ENCODE results near the gene NLRP13. TPM values are rescaled to one million over a fixed set of nuclear protein-coding genes. Genes with fewer than 3 reads are reported as not detected.

Gene NLRP13
- total RNA-seq, 1 experiment from 2014 or later, result not detected

DNA sequence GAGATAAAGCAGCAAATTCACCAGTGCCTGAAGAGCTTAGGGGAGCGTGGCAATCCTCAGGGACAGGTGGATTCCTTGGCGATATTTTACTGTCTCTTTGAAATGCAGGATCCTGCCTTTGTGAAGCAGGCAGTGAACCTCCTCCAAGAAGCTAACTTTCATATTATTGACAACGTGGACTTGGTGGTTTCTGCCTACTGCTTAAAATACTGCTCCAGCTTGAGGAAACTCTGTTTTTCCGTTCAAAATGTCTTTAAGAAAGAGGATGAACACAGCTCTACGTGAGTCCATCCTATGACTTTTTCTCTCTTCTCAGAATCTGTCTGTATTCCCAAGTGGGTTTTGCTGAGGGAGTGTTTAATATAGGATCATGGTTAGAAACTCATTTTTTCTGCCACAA is 73.2 kb downstream of the NLRP13 start:
- peaks cover 8% of the 10 kb centered on the region for H3K27me3 ChIP-seq (ENCODE audit: control insufficient read depth, insufficient read depth, low read length)
- no TSS peak for BruUV-seq (replicated peaks)
- H3K9me3 ChIP-seq (ENCODE audit: control insufficient read depth, insufficient read depth, low read depth, low read length), result no peaks in the 10 kb centered on the region
- TF ChIP-seq SIN3A (IDR thresholded peaks at IDR 0.05; ENCODE audit: borderline replicate concordance, insufficient read depth, low read depth, low read length) (no peak), POLR2AphosphoS5 (IDR thresholded peaks at IDR 0.05; ENCODE audit: low read depth, low read length) (no peak), TCF7L2 (IDR thresholded peaks at IDR 0.05; ENCODE audit: low read depth, low read length) (no peak)
- TF ChIP-seq, protein P1, sequence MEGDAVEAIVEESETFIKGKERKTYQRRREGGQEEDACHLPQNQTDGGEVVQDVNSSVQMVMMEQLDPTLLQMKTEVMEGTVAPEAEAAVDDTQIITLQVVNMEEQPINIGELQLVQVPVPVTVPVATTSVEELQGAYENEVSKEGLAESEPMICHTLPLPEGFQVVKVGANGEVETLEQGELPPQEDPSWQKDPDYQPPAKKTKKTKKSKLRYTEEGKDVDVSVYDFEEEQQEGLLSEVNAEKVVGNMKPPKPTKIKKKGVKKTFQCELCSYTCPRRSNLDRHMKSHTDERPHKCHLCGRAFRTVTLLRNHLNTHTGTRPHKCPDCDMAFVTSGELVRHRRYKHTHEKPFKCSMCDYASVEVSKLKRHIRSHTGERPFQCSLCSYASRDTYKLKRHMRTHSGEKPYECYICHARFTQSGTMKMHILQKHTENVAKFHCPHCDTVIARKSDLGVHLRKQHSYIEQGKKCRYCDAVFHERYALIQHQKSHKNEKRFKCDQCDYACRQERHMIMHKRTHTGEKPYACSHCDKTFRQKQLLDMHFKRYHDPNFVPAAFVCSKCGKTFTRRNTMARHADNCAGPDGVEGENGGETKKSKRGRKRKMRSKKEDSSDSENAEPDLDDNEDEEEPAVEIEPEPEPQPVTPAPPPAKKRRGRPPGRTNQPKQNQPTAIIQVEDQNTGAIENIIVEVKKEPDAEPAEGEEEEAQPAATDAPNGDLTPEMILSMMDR (IDR thresholded peaks at IDR 0.05), result no peak
- TF ChIP-seq, protein P2, sequence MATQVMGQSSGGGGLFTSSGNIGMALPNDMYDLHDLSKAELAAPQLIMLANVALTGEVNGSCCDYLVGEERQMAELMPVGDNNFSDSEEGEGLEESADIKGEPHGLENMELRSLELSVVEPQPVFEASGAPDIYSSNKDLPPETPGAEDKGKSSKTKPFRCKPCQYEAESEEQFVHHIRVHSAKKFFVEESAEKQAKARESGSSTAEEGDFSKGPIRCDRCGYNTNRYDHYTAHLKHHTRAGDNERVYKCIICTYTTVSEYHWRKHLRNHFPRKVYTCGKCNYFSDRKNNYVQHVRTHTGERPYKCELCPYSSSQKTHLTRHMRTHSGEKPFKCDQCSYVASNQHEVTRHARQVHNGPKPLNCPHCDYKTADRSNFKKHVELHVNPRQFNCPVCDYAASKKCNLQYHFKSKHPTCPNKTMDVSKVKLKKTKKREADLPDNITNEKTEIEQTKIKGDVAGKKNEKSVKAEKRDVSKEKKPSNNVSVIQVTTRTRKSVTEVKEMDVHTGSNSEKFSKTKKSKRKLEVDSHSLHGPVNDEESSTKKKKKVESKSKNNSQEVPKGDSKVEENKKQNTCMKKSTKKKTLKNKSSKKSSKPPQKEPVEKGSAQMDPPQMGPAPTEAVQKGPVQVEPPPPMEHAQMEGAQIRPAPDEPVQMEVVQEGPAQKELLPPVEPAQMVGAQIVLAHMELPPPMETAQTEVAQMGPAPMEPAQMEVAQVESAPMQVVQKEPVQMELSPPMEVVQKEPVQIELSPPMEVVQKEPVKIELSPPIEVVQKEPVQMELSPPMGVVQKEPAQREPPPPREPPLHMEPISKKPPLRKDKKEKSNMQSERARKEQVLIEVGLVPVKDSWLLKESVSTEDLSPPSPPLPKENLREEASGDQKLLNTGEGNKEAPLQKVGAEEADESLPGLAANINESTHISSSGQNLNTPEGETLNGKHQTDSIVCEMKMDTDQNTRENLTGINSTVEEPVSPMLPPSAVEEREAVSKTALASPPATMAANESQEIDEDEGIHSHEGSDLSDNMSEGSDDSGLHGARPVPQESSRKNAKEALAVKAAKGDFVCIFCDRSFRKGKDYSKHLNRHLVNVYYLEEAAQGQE (IDR thresholded peaks at IDR 0.05; ENCODE audit: insufficient read depth in 1 of 2, low read depth in 2 of 2, low read length in 1 of 2), result no peak
- ChIA-PET CTCF (no interaction called here), POLR2A (no interaction called here)
- H3K4me1 ChIP-seq (ENCODE audit: control insufficient read depth, insufficient read depth, low read length), result no peaks in the 10 kb centered on the region
- in situ Hi-C loops (cut with HindIII; ENCODE audit: low pct_unique_long_range_greater_than_20kb, low sequenced_read_pairs) (no loop called here), intact Hi-C loops (cut with micrococcal nuclease; ENCODE audit: unreplicated experiment) (no loop called here)
- no peak overlapping the region for H3K4me3 ChIP-seq (ENCODE audit: low read depth in 2 of 2, low read length in 2 of 2)
- DNase-seq (ENCODE audit: low read depth, low spot score), result no peak
- no peak for ATAC-seq
- no peaks in the 10 kb centered on the region for H3K36me3 ChIP-seq (ENCODE audit: control insufficient read depth, insufficient read depth, low read length)
- no peak overlapping the region for H3K27ac ChIP-seq (ENCODE audit: low read length)

DNA sequence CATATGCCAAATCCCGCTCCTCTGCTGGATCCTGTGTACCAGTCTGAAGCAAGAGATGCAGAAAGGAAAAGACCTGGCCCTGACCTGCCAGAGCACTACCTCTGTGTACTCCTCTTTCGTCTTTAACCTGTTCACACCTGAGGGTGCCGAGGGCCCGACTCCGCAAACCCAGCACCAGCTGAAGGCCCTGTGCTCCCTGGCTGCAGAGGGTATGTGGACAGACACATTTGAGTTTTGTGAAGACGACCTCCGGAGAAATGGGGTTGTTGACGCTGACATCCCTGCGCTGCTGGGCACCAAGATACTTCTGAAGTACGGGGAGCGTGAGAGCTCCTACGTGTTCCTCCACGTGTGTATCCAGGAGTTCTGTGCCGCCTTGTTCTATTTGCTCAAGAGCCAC is 73.7 kb downstream of the NLRP13 start:
- no peak for ATAC-seq
- Histone ChIP-seq H3K27ac (ENCODE audit: low read length) (no peak overlapping the region), H3K4me1 (ENCODE audit: control insufficient read depth, insufficient read depth, low read length) (no peaks in the 10 kb centered on the region), H3K27me3 (ENCODE audit: control insufficient read depth, insufficient read depth, low read length) (peaks cover 8% of the 10 kb centered on the region), H3K9me3 (ENCODE audit: control insufficient read depth, insufficient read depth, low read depth, low read length) (no peaks in the 10 kb centered on the region), H3K4me3 (ENCODE audit: low read depth in 2 of 2, low read length in 2 of 2) (no peak overlapping the region), H3K36me3 (ENCODE audit: control insufficient read depth, insufficient read depth, low read length) (no peaks in the 10 kb centered on the region)
- ChIA-PET CTCF (no interaction called here), POLR2A (no interaction called here)
- intact Hi-C loops (cut with micrococcal nuclease; ENCODE audit: unreplicated experiment), result no loop called here
- no TSS peak for BruUV-seq (replicated peaks)
- DNase-seq (ENCODE audit: low read depth, low spot score), result no peak
- TF ChIP-seq, protein P1 (IDR thresholded peaks at IDR 0.05), result no peak
- in situ Hi-C loops (cut with HindIII; ENCODE audit: low pct_unique_long_range_greater_than_20kb, low sequenced_read_pairs), result no loop called here

DNA sequence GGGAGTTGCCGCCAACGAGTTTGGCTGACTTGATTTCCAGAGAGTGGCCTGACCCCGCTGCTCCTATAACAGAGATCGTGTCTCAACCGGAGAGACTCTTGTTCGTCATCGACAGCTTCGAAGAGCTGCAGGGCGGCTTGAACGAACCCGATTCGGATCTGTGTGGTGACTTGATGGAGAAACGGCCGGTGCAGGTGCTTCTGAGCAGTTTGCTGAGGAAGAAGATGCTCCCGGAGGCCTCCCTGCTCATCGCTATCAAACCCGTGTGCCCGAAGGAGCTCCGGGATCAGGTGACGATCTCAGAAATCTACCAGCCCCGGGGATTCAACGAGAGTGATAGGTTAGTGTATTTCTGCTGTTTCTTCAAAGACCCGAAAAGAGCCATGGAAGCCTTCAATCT is 74.2 kb downstream of the NLRP13 start:
- DNase-seq (ENCODE audit: low read depth, low spot score) (no peak), ATAC-seq (no peak)
- no TSS peak for BruUV-seq (replicated peaks)
- intact Hi-C loops (cut with micrococcal nuclease; ENCODE audit: unreplicated experiment) (loop anchor here (1.0 kb wide), 1 partner anchor 15 kb away; no protein-coding TSS in a partner anchor), in situ Hi-C loops (cut with HindIII; ENCODE audit: low pct_unique_long_range_greater_than_20kb, low sequenced_read_pairs) (no loop called here)
- Histone ChIP-seq H3K36me3 (ENCODE audit: control insufficient read depth, insufficient read depth, low read length) (no peaks in the 10 kb centered on the region), H3K27me3 (ENCODE audit: control insufficient read depth, insufficient read depth, low read length) (peaks cover 8% of the 10 kb centered on the region), H3K9me3 (ENCODE audit: control insufficient read depth, insufficient read depth, low read depth, low read length) (no peaks in the 10 kb centered on the region), H3K4me1 (ENCODE audit: control insufficient read depth, insufficient read depth, low read length) (no peaks in the 10 kb centered on the region), H3K4me3 (ENCODE audit: low read depth in 2 of 2, low read length in 2 of 2) (no peak overlapping the region), H3K27ac (ENCODE audit: low read length) (no peak overlapping the region)
- ChIA-PET CTCF (no interaction called here), POLR2A (no interaction called here)
- TF ChIP-seq, protein P1 (IDR thresholded peaks at IDR 0.05), result no peak
- TF ChIP-seq POLR2AphosphoS5 (IDR thresholded peaks at IDR 0.05; ENCODE audit: low read depth, low read length), result no peak

Measured in Panc1 (cell line).